SU-DHL-6 (cell line): ENCODE data around the gene SUCLG2.

Experiments used
- H2AFZ ChIP-seq: fragments of 200-600 bp; sonication (generic); 2 replicates; pipeline ENCODE4 v1.6.1; 2014; ENCODE audit warnings: low read depth, mild to moderate bottlenecking, moderate library complexity, mixed read lengths, antibody characterized with exemption, low read length; ENCODE audit not compliant: severe bottlenecking
- H3F3A ChIP-seq: fragments of 200-600 bp; shearing (Covaris generic); 2 replicates; pipeline ENCODE4 v1.6.0; 2016; ENCODE audit warnings: antibody characterized with exemption, mild to moderate bottlenecking; ENCODE audit not compliant: insufficient read depth
- H3K27ac ChIP-seq: fragments of 200-600 bp; sonication (generic); 2 replicates; pipeline ENCODE4 v1.5.1; 2016; ENCODE audit warnings: low read depth, mild to moderate bottlenecking, low read length, moderate library complexity, mixed read lengths
- H3K27me3 ChIP-seq: fragments of 200-600 bp; sonication (generic), shearing (Covaris generic); 2 replicates; pipeline ENCODE4 v1.6.0; 2014; ENCODE audit warnings: mild to moderate bottlenecking, low read length
- H3K36me3 ChIP-seq: fragments of 200-600 bp; sonication (generic); 2 replicates; pipeline ENCODE4 v1.6.1; 2014; ENCODE audit warnings: mild to moderate bottlenecking, low read length, mixed read lengths
- H3K4me2 ChIP-seq: fragments of 300-600, 200-600 bp; shearing (Covaris generic), sonication (generic); 2 replicates; pipeline ENCODE4 v1.6.0; 2014; ENCODE audit warnings: low read length, low read depth, mild to moderate bottlenecking; ENCODE audit not compliant: poor library complexity, severe bottlenecking
- H3K4me3 ChIP-seq: fragments of 200-600 bp; sonication (generic); 2 replicates; pipeline ENCODE4 v1.5.1; 2014; ENCODE audit warnings: antibody characterized with exemption, low read length, mild to moderate bottlenecking, mixed read lengths; ENCODE audit not compliant: insufficient read depth, poor library complexity, severe bottlenecking
- H3K79me2 ChIP-seq: fragments of 200-600 bp; sonication (generic); 2 replicates; pipeline ENCODE4 v1.6.1; 2014; ENCODE audit warnings: mild to moderate bottlenecking, low read length, moderate library complexity; ENCODE audit not compliant: insufficient read depth
- H3K9ac ChIP-seq: fragments of 200-600 bp; sonication (generic); 2 replicates; pipeline ENCODE4 v1.7.0; 2014; ENCODE audit warnings: mild to moderate bottlenecking, low read length
- H3K9me2 ChIP-seq: fragments of 200-600 bp; sonication (generic); replicated peaks from 2 replicates; pipeline ENCODE4 v1.6.1; 2014; ENCODE audit warnings: low read length; ENCODE audit not compliant: insufficient read depth
- H3K9me3 ChIP-seq: fragments of 200-600 bp; sonication (generic); 2 replicates; pipeline ENCODE4 v1.6.1; 2014; ENCODE audit warnings: low read length, mixed read lengths; ENCODE audit not compliant: insufficient read depth
- H4K20me1 ChIP-seq: fragments of 200-600 bp; sonication (generic); 2 replicates; pipeline ENCODE4 v1.6.1; 2014; ENCODE audit warnings: low read depth, mild to moderate bottlenecking, antibody characterized with exemption, low read length, moderate library complexity, mixed read lengths
- EZH2phosphoT487 ChIP-seq: fragments of 200-600 bp; sonication (generic), shearing (Covaris generic); conservative IDR thresholded peaks from 2 replicates; pipeline ENCODE4 v1.6.1; 2018; ENCODE audit warnings: mild to moderate bottlenecking, antibody characterized with exemption, low read length, moderate library complexity, mixed read lengths
- TF ChIP-seq, protein P1 (sequence below): fragments of 200-600 bp; sonication (generic); IDR thresholded peaks from one replicate; pipeline ENCODE4 v1.5.1; 2017; ENCODE audit warnings: antibody characterized with exemption, mild to moderate bottlenecking, low read length, moderate library complexity; ENCODE audit not compliant: insufficient read depth, poor library complexity, severe bottlenecking

Gene SUCLG2

GRCh38 chr3:67531181-67532101 lies 123.0 kb downstream of the SUCLG2 start:
- peaks cover 4% of the 10 kb centered on the region; the same call in 1 of the 2 replicates for H3K79me2 ChIP-seq
- TF ChIP-seq EZH2phosphoT487, result no peak
- TF ChIP-seq, protein P1, sequence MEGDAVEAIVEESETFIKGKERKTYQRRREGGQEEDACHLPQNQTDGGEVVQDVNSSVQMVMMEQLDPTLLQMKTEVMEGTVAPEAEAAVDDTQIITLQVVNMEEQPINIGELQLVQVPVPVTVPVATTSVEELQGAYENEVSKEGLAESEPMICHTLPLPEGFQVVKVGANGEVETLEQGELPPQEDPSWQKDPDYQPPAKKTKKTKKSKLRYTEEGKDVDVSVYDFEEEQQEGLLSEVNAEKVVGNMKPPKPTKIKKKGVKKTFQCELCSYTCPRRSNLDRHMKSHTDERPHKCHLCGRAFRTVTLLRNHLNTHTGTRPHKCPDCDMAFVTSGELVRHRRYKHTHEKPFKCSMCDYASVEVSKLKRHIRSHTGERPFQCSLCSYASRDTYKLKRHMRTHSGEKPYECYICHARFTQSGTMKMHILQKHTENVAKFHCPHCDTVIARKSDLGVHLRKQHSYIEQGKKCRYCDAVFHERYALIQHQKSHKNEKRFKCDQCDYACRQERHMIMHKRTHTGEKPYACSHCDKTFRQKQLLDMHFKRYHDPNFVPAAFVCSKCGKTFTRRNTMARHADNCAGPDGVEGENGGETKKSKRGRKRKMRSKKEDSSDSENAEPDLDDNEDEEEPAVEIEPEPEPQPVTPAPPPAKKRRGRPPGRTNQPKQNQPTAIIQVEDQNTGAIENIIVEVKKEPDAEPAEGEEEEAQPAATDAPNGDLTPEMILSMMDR, result no peak
- H3K27ac ChIP-seq, result no peak overlapping the region
- H3K36me3 ChIP-seq, result 0 out of 2 replicates have a peak, but pooled peaks cover 3% of the 10 kb centered on the region
- no peaks in the 10 kb centered on the region for H4K20me1 ChIP-seq
- no peaks in the 10 kb centered on the region for H3K9me2 ChIP-seq
- no peak overlapping the region for H3K4me2 ChIP-seq
- no peak overlapping the region for H3K9ac ChIP-seq
- H3K9me3 ChIP-seq, result no peaks in the 10 kb centered on the region
- H3K4me3 ChIP-seq, result no peak overlapping the region
- no peaks in the 10 kb centered on the region for H3F3A ChIP-seq
- no peak overlapping the region for H2AFZ ChIP-seq
- no peaks in the 10 kb centered on the region for H3K27me3 ChIP-seq

GRCh38 chr3:67529915-67530314 lies 124.5 kb downstream of the SUCLG2 start:
- H3K27me3 ChIP-seq, result no peaks in the 10 kb centered on the region
- no peak overlapping the region for H3K4me3 ChIP-seq
- no peak overlapping the region for H2AFZ ChIP-seq
- H3K79me2 ChIP-seq, result peaks cover 4% of the 10 kb centered on the region; the same call in 1 of the 2 replicates
- no peaks in the 10 kb centered on the region for H3F3A ChIP-seq
- no peak overlapping the region for H3K4me2 ChIP-seq
- no peaks in the 10 kb centered on the region for H3K9me2 ChIP-seq
- no peak overlapping the region for H3K27ac ChIP-seq
- 0 out of 2 replicates have a peak, but pooled peaks cover 6% of the 10 kb centered on the region for H3K36me3 ChIP-seq
- H4K20me1 ChIP-seq, result no peaks in the 10 kb centered on the region
- no peaks in the 10 kb centered on the region for H3K9me3 ChIP-seq
- H3K9ac ChIP-seq, result no peak overlapping the region
- TF ChIP-seq, protein P1, result no peak
- TF ChIP-seq EZH2phosphoT487, result no peak

DNA sequence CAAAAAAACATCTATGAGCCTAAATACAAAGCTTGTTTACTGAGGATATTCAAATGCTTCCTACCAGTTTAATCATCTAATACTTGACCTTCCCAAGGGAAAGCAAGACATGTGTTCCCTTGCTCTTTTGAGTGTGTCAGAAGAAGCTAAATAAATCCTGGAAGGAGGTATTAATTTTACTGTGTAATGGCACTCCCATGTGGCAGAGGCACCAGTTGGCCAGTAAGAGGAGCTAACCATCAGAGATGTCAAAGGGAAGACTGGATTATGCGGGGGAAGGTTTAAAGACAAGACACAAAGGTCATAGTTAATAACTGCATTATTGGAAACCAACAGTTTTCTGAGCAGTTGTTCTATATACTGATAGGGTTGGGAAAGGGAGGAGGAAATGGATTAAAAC lies 125.1 kb downstream of the SUCLG2 start:
- no peaks in the 10 kb centered on the region for H3K27me3 ChIP-seq
- TF ChIP-seq EZH2phosphoT487, result no peak
- TF ChIP-seq, protein P1, result no peak
- H3K36me3 ChIP-seq, result 0 out of 2 replicates have a peak, but pooled peaks cover 6% of the 10 kb centered on the region
- H4K20me1 ChIP-seq, result no peaks in the 10 kb centered on the region
- no peaks in the 10 kb centered on the region for H3K9me3 ChIP-seq
- H3F3A ChIP-seq, result no peaks in the 10 kb centered on the region
- no peak overlapping the region for H3K27ac ChIP-seq
- H3K9me2 ChIP-seq, result no peaks in the 10 kb centered on the region
- H3K4me2 ChIP-seq, result no peak overlapping the region
- peaks cover 4% of the 10 kb centered on the region; the same call in 1 of the 2 replicates for H3K79me2 ChIP-seq
- H3K4me3 ChIP-seq, result no peak overlapping the region
- no peak overlapping the region for H2AFZ ChIP-seq
- H3K9ac ChIP-seq, result no peak overlapping the region
